Colonic mucosa (tissue), 4 donors: ENCODE results near the gene RAB33B. TPM values are rescaled to one million over a fixed set of nuclear protein-coding genes. Genes with fewer than 3 reads are reported as not detected.

Source experiments
- DNase-seq: peaks from one replicate; pipeline ENCODE4 v3.0.0-alpha.2; 2020
- H3K27ac ChIP-seq: fragments of 200-600 bp; one replicate; pipeline ENCODE4 v1.8.0; 2021
- H3K27me3 ChIP-seq: fragments of 200-600 bp; one replicate; pipeline ENCODE4 v1.8.0; 2021
- H3K36me3 ChIP-seq: fragments of 200-600 bp; one replicate; pipeline ENCODE4 v1.8.0; 2021
- H3K4me1 ChIP-seq: fragments of 200-600 bp; one replicate; pipeline ENCODE4 v1.8.0; 2021; ENCODE audit warnings: mild to moderate bottlenecking
- H3K4me3 ChIP-seq: fragments of 200-600 bp; one replicate; pipeline ENCODE4 v1.8.0; 2021
- H3K9ac ChIP-seq, 2 donors: one replicate each; pipeline ENCODE4 v1.7.0; 2013; ENCODE audit warnings: control low read depth in 2 of 2, low read depth in 2 of 2, low read length in 2 of 2
- H3K9me3 ChIP-seq: fragments of 200-600 bp; one replicate; pipeline ENCODE4 v1.8.0; 2021
- intact Hi-C: fragments of 100-400 bp; cut with DNase I; formaldehyde crosslinking; loops from one replicate; pipeline ENCODE4 v1.14.1; 2022
- total RNA-seq, 2 donors: library from RNA; stranded (reverse); fragmentation: NEBNext Ultra II Directional in 1 of 2; extraction: Animal tissue kit (Norgen Biotek cat#: 25700) in 1 of 2; gene quantifications; one replicate each; pipeline ENCODE4 v1.2.1, GENCODE V29; 2021
- TF ChIP-seq, protein P1 (sequence below): fragments of 200-600 bp; IDR thresholded peaks from one replicate; pipeline ENCODE4 v1.8.0; 2022; ENCODE audit warnings: antibody characterized with exemption, mild to moderate bottlenecking
- donor health status: healthy.
- donor health status: DM: no; HTN: no; CAD: no.
- donor health status: DM: no; HTN: no; CAD: no.

Gene RAB33B
- total RNA-seq, 2 donors from 2014 or later = 5.0 to 7.1 TPM

DNA sequence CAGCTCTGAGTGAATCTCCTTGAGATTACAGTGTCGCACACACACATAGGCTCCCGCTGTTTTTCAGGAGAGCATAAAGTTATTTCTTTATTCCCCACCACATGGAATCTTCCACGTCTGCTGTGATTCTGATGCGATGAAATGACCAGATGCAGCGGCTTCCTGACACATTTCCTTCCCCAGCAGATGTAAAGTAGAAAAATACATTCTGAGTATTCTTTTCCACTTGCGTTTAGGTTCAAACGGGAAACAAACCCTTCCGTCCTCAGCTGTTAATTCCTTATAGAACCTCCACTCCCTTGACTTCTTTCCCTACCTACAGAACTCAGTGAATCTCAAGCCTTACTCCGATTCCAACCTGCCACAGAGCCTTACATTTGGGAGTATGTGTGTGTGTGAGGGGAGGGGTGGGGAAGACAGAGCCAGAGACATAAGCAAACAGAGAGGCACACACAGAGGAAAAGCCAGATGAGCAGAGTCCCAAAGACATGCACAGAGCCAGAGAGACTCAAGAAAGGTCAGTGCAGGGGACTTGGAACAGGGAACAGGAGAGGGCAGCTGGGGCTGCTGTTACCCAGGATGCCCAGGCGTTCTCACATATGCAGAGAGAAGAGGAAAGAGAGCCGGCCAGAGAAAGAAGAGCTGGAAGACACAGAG, 54.8 kb downstream of the RAB33B start:
- H3K36me3 ChIP-seq = no peaks in the 10 kb centered on the region
- H3K9ac ChIP-seq = no peak overlapping the region
- H3K4me3 ChIP-seq = no peak overlapping the region
- H3K27ac ChIP-seq = no peak overlapping the region
- intact Hi-C loops = no loop called here
- TF ChIP-seq, protein P1, sequence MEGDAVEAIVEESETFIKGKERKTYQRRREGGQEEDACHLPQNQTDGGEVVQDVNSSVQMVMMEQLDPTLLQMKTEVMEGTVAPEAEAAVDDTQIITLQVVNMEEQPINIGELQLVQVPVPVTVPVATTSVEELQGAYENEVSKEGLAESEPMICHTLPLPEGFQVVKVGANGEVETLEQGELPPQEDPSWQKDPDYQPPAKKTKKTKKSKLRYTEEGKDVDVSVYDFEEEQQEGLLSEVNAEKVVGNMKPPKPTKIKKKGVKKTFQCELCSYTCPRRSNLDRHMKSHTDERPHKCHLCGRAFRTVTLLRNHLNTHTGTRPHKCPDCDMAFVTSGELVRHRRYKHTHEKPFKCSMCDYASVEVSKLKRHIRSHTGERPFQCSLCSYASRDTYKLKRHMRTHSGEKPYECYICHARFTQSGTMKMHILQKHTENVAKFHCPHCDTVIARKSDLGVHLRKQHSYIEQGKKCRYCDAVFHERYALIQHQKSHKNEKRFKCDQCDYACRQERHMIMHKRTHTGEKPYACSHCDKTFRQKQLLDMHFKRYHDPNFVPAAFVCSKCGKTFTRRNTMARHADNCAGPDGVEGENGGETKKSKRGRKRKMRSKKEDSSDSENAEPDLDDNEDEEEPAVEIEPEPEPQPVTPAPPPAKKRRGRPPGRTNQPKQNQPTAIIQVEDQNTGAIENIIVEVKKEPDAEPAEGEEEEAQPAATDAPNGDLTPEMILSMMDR = no peak
- DNase-seq = no peak
- no peaks in the 10 kb centered on the region for H3K9me3 ChIP-seq
- H3K27me3 ChIP-seq = no peaks in the 10 kb centered on the region
- H3K4me1 ChIP-seq = no peaks in the 10 kb centered on the region

DNA sequence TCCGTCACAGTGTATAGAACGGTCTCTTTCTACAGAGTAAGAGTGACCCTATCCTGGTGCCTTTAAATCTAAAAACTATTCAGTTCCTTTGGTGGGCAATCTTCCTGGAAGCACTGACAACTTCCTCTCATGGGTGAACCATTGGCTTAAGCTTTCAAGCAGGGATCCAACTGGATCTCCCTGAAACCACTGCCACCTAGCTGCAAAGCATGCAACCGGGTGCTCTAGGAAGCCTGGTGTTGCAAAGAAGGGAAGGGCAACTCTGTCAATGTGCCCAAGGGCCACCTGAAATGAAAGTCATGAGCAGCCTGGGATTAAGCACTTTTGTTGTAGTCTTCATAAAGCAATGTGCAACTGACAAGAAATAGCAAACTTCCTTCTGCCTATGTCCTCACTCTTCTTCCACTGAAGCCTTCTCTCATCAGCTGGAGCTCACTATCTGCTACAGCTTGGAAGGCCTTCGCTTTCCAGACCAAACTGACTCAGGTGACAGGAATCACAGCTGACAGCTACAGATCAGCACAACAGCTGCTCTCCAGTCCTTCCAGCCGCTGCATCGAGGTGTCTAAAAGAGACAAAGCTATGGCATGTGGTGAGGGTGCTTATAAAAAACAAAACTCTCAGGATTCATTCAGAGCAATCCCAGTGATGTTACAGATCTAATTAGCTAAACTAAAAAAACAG, 55.9 kb downstream of the RAB33B start:
- Histone ChIP-seq H3K27ac (no peak overlapping the region), H3K9ac (no peak overlapping the region), H3K4me3 (no peak overlapping the region), H3K4me1 (no peaks in the 10 kb centered on the region), H3K9me3 (no peaks in the 10 kb centered on the region), H3K36me3 (no peaks in the 10 kb centered on the region), H3K27me3 (no peaks in the 10 kb centered on the region)
- TF ChIP-seq, protein P1 = no peak
- intact Hi-C loops = no loop called here
- no peak for DNase-seq

DNA sequence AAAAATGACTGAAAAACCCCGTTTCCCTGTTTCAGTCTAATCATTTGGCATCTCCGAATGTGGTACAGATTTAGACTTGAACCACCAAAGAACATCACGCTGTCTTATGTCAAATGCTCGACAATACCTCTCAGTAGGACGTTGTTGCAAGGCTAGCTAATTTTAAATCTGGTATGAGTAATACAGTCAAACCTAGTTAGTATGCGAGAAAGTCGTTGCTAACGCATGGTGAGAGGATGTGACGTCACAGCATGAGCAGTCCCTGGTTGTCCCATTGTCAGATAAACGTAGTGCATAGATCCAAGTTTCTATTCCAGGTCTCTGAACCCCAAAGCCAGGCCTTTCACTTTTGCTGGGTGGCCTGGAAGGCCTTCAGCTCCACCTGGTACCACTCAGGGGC, 57.4 kb downstream of the RAB33B start:
- no peaks in the 10 kb centered on the region for H3K36me3 ChIP-seq
- H3K27me3 ChIP-seq = no peaks in the 10 kb centered on the region
- H3K4me3 ChIP-seq = no peak overlapping the region
- intact Hi-C loops = no loop called here
- no peak overlapping the region for H3K9ac ChIP-seq
- no peaks in the 10 kb centered on the region for H3K9me3 ChIP-seq
- H3K27ac ChIP-seq = no peak overlapping the region
- DNase-seq = no peak
- no peaks in the 10 kb centered on the region for H3K4me1 ChIP-seq
- TF ChIP-seq, protein P1 = no peak

DNA sequence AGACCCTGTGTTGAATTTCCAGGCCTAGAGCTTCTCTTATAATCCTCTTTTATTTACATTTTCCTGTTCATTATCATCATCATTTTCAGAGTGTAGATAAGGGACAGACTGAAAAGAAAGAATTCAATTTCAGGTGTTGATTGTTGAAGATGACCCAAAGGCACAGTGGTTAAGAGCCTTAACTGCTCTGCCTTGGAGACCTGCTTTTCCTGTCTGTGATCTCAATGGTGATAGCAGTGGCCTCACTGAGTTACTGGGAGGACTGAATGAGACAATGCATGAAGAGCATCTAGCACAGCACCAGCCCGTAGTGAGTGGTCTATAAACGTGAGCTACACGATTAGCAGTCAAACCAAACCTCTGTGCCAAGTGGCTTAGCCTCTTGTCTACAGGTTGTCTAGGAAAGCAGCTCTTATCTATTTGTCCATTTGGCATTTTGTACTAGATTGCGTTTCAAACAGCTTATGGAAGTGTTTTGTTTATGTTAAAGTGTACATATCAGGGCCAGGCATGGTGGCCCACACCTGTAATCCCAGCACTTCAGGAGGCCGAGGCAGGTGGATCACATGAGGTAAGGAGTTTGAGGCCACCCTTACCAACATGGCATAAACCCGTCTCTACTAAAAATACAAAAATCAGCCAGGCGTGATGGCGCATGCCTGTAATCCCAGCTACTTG, 60.6 kb downstream of the RAB33B start:
- intact Hi-C loops = no loop called here
- DNase-seq = no peak
- Histone ChIP-seq H3K27me3 (no peaks in the 10 kb centered on the region), H3K4me3 (no peak overlapping the region), H3K4me1 (no peaks in the 10 kb centered on the region), H3K36me3 (no peaks in the 10 kb centered on the region), H3K9me3 (no peaks in the 10 kb centered on the region), H3K27ac (no peak overlapping the region), H3K9ac (no peak overlapping the region)
- TF ChIP-seq, protein P1 = no peak

DNA sequence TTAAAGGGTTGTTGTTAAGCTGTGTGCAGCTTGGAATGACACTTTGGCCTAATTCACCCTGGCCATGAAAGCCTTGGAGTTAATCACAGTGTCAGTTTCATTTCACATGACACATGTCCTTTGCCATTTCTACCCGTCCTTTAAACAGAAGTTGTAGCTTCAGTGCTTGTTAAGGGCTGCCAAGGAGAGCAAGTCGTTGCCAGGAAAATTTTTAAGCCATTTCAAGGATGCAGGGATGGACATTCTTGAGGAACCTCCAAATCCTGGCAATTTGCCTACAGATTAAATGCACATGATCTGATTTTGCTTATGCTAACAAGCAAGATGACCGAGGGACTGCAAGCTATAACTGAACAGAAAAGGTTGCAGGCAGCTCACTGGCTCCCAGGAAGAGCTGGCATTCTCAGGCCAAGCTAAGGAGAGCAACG, 61.6 kb downstream of the RAB33B start:
- no peaks in the 10 kb centered on the region for H3K27me3 ChIP-seq
- H3K4me3 ChIP-seq = no peak overlapping the region
- TF ChIP-seq, protein P1 = no peak
- intact Hi-C loops = no loop called here
- H3K36me3 ChIP-seq = no peaks in the 10 kb centered on the region
- no peak overlapping the region for H3K27ac ChIP-seq
- no peak overlapping the region for H3K9ac ChIP-seq
- no peaks in the 10 kb centered on the region for H3K9me3 ChIP-seq
- no peaks in the 10 kb centered on the region for H3K4me1 ChIP-seq
- no peak for DNase-seq
